Spinal cord (tissue), 10 donors: ENCODE results near the gene ZDHHC18. TPM values are rescaled to one million over a fixed set of nuclear protein-coding genes. Genes with fewer than 3 reads are reported as not detected.

ENCODE experiments used
- DNase-seq, 6 donors: peaks; one replicate each; pipeline versions ENCODE4 v3.0.0 to v3.0.0-alpha.2; 2013 to 2015; ENCODE audit warnings: low spot score in 6 of 6, low read depth in 4 of 6
- H3K27ac ChIP-seq: one replicate; pipeline ENCODE4 v1.5.1; 2013; ENCODE audit warnings: low read depth, low read length, control low read depth
- H3K27me3 ChIP-seq: one replicate; pipeline ENCODE4 v1.6.1; 2013; ENCODE audit warnings: low read length; ENCODE audit not compliant: control insufficient read depth, insufficient read depth
- H3K36me3 ChIP-seq: one replicate; pipeline ENCODE4 v1.6.1; 2013; ENCODE audit warnings: low read length; ENCODE audit not compliant: control insufficient read depth, insufficient read depth
- H3K4me1 ChIP-seq: one replicate; pipeline ENCODE4 v1.6.1; 2013; ENCODE audit warnings: low read length; ENCODE audit not compliant: control insufficient read depth, insufficient read depth
- H3K4me3 ChIP-seq: one replicate; pipeline ENCODE4 v1.5.1; 2013; ENCODE audit warnings: low read depth, low read length, control low read depth
- H3K9me3 ChIP-seq: one replicate; pipeline ENCODE4 v1.6.1; 2013; ENCODE audit warnings: low read length; ENCODE audit not compliant: control insufficient read depth, insufficient read depth
- WGBS: methylation state at CpG from one replicate; pipeline ENCODE4 v1.1.5; 2013; ENCODE audit warnings: missing lambda C conversion rate; ENCODE audit not compliant: insufficient coverage; 5-methylcytosine and 5-hydroxymethylcytosine counted together
- polyA plus RNA-seq, 2 donors: library from polyadenylated mRNA; unstranded; fragments of 120-200 nt; gene quantifications; one replicate each; pipeline ENCODE4 v1.2.1, GENCODE V29; 2013; ENCODE audit not compliant: insufficient read length in 2 of 2
- total RNA-seq, 2 donors: library from RNA; depleted of rRNA in 1 of 2; stranded (reverse); fragments of 120-200 nt in 1 of 2; fragments of >200 nt in 1 of 2; gene quantifications; one replicate each; pipeline versions ENCODE4 v1.2.3 to v1.2.4, GENCODE V29; 2013 to 2014
- donor health status: healthy.

The ZDHHC18 gene
- total and polyA plus RNA-seq, 4 donors: 6.8 to 35.3 (median 22.1) TPM

GRCh38 chr1:26855636-26856035 is 29.1 kb downstream of the ZDHHC18 start:
- WGBS: 89% methylated on average over 4 of the region's 4 CpGs
- H3K27ac ChIP-seq: no peak overlapping the region
- H3K4me1 ChIP-seq: no peaks in the 10 kb centered on the region
- H3K36me3 ChIP-seq: peaks cover 77% of the 10 kb centered on the region
- no peak overlapping the region for H3K4me3 ChIP-seq
- no peak for DNase-seq
- no peaks in the 10 kb centered on the region for H3K9me3 ChIP-seq
- no peaks in the 10 kb centered on the region for H3K27me3 ChIP-seq

GRCh38 chr1:26856181-26856580 is 29.7 kb downstream of the ZDHHC18 start:
- Histone ChIP-seq H3K4me3 (no peak overlapping the region), H3K27me3 (no peaks in the 10 kb centered on the region), H3K36me3 (peaks cover 72% of the 10 kb centered on the region), H3K9me3 (no peaks in the 10 kb centered on the region), H3K27ac (no peak overlapping the region), H3K4me1 (no peaks in the 10 kb centered on the region)
- no peak for DNase-seq
- WGBS: 84% methylated on average over 6 of the region's 11 CpGs

- 68% methylated on average over 13 of the region's 21 CpGs for WGBS
- H3K4me1 ChIP-seq: no peaks in the 10 kb centered on the region
- H3K36me3 ChIP-seq: peaks cover 65% of the 10 kb centered on the region
- DNase-seq: no peak
- H3K9me3 ChIP-seq: no peaks in the 10 kb centered on the region
- H3K27me3 ChIP-seq: no peaks in the 10 kb centered on the region
- no peak overlapping the region for H3K4me3 ChIP-seq
- H3K27ac ChIP-seq: no peak overlapping the region
Measured at GRCh38 chr1:26856604-26857469, 30.3 kb downstream of the ZDHHC18 start.

GRCh38 chr1:26857473-26858060 is 31.1 kb downstream of the ZDHHC18 start:
- H3K4me1 ChIP-seq: no peaks in the 10 kb centered on the region
- DNase-seq: no peak
- no peaks in the 10 kb centered on the region for H3K9me3 ChIP-seq
- no peaks in the 10 kb centered on the region for H3K27me3 ChIP-seq
- H3K4me3 ChIP-seq: no peak overlapping the region
- H3K36me3 ChIP-seq: peaks cover 58% of the 10 kb centered on the region
- H3K27ac ChIP-seq: no peak overlapping the region
- WGBS: 75% methylated on average over 5 of the region's 8 CpGs

- no peaks in the 10 kb centered on the region for H3K27me3 ChIP-seq
- WGBS: 90% methylated on average over 3 of the region's 4 CpGs
- DNase-seq: no peak
- peaks cover 58% of the 10 kb centered on the region for H3K36me3 ChIP-seq
- H3K4me1 ChIP-seq: no peaks in the 10 kb centered on the region
- H3K27ac ChIP-seq: no peak overlapping the region
- no peak overlapping the region for H3K4me3 ChIP-seq
- no peaks in the 10 kb centered on the region for H3K9me3 ChIP-seq
Measured at GRCh38 chr1:26858160-26858559, 31.7 kb downstream of the ZDHHC18 start.

DNA sequence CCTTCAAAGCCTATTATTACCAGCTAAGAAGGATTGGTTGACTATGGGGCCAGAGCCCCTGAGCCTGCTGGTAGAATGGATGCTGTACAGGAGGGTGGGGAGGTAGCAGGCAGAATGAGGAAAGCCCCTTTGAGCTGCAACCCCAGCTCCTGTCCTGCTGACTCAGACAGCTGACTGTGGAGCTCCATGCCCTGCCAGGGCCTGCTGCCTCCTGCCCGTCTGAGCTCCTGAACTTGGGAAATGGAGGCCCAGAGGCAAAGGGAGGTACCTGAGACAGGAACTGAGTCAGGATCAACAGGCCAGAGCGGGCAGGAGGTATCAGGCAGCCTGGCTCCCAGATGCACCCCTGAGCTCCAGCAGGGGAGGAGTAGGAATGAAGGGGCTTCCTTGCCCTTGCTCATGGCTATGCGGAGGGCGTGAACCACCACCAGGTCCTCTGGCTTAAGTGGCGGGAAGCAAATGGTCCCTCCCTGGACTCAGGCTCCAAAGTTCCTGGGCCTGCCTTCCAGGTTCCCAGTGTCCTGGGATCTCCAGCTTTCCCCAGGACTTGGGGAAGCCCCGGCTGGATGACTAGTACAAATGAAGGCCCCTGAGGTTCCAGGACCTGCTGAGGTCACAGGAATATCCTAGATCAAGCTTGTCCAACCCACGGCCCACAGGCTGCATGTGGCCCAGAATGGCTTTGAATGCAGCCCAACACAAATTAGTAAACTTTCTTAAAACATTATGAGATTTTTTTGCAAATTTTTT is 32.6 kb downstream of the ZDHHC18 start:
- H3K4me1 ChIP-seq: peaks cover 7% of the 10 kb centered on the region
- DNase-seq: no peak
- H3K9me3 ChIP-seq: no peaks in the 10 kb centered on the region
- no peak overlapping the region for H3K27ac ChIP-seq
- no peaks in the 10 kb centered on the region for H3K27me3 ChIP-seq
- H3K4me3 ChIP-seq: no peak overlapping the region
- peaks cover 53% of the 10 kb centered on the region for H3K36me3 ChIP-seq
- 87% methylated on average over 6 of the region's 7 CpGs for WGBS

DNA sequence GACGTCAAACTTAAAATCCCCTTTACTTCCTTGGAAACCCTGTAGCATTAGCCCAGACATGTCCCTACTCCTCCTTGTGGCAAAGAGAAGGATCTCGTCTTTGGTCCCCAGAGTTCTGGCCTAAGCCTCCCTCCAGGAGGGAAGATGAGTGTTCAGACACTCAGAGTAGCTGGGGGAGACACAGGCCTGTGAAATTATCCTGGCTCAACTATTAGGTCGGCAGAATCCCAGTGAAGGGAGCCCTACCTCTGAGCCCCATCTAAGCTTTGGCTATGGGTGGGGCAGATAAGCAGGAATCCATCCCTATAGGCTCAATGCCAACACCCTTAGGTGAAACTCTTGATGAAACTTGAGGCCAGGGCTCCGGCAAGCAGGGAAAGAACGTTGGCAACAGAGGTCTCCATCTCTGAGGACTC is 34.8 kb downstream of the ZDHHC18 start:
- Histone ChIP-seq H3K27ac (no peak overlapping the region), H3K27me3 (no peaks in the 10 kb centered on the region), H3K9me3 (no peaks in the 10 kb centered on the region), H3K4me1 (peaks cover 26% of the 10 kb centered on the region), H3K4me3 (no peak overlapping the region), H3K36me3 (peaks cover 32% of the 10 kb centered on the region)
- DNase-seq: no peak
- WGBS: 69% methylated on average over 3 of the region's 5 CpGs

GRCh38 chr1:26861889-26862378 is 35.4 kb downstream of the ZDHHC18 start:
- DNase-seq: no peak
- 78% methylated on average over 6 of the region's 7 CpGs for WGBS
- no peaks in the 10 kb centered on the region for H3K9me3 ChIP-seq
- peaks cover 26% of the 10 kb centered on the region for H3K4me1 ChIP-seq
- H3K27ac ChIP-seq: no peak overlapping the region
- H3K36me3 ChIP-seq: peaks cover 25% of the 10 kb centered on the region
- H3K4me3 ChIP-seq: no peak overlapping the region
- H3K27me3 ChIP-seq: no peaks in the 10 kb centered on the region

DNA sequence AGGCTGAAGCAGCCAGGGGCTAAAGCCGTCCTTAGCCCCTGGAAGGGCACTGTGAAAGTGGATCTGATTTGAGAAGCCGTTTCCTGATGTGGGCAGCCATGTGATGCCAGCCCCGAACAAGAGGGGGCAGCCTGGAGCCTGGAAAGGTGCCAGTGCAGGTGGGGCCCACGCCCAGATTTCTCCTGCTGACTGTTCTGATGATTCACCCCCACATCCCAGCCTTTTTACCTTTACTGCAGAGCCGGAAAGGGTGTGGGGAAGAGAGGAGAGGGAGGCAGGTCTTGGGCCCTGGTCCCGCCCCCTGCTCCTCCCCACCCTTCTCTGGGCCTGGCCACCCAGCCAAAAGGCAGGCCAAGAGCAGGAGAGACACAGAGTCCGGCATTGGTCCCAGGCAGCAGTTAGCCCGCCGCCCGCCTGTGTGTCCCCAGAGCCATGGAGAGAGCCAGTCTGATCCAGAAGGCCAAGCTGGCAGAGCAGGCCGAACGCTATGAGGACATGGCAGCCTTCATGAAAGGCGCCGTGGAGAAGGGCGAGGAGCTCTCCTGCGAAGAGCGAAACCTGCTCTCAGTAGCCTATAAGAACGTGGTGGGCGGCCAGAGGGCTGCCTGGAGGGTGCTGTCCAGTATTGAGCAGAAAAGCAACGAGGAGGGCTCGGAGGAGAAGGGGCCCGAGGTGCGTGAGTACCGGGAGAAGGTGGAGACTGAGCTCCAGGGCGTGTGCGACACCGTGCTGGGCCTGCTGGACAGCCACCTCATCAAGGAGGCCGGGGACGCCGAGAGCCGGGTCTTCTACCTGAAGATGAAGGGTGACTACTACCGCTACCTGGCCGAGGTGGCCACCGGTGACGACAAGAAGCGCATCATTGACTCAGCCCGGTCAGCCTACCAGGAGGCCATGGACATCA is 36.5 kb downstream of the ZDHHC18 start, which contains the start of gene SFN:
SFN (plus strand) TSS at position 369 of the 904 bp plus-strand sequence; CDS start at position 433, 64 bp downstream.
- no peak for DNase-seq
- Histone ChIP-seq H3K4me3 (no peak within 1 kb of the TSS), H3K4me1 (peaks cover 26% of the 10 kb centered on the region)

More for the DNA sequence above, 36.5 kb downstream of the ZDHHC18 start, which contains the start of gene SFN:
- no peak within 1 kb of the TSS for H3K27ac ChIP-seq
- no peaks in the 10 kb centered on the region for H3K27me3 ChIP-seq
- H3K9me3 ChIP-seq: no peaks in the 10 kb centered on the region
- H3K36me3 ChIP-seq: peaks cover 14% of the 10 kb centered on the region
- WGBS: 78% methylated on average over 34 of the region's 37 CpGs
